Esophagus muscularis mucosa (tissue), 4 donors: Measurements from ENCODE around the gene ZDHHC6. TPM values are rescaled to one million over a fixed set of nuclear protein-coding genes. Genes with fewer than 3 reads are reported as not detected.

Experiments
- DNase-seq: peaks from one replicate; pipeline ENCODE4 v3.0.0-alpha.2; 2017; ENCODE audit errors: extremely low spot score
- H3K27ac ChIP-seq, 4 donors: fragments of 200-600 bp; sonication (generic); replicated peaks in 1 of 4; 1 replicate in 3 of 4; 2 replicates in 1 of 4; pipeline ENCODE4 v1.5.1; 2016 to 2019; ENCODE audit warnings: mild to moderate bottlenecking in 1 of 4
- H3K27me3 ChIP-seq, 4 donors: fragments of 200-600 bp; sonication (generic); one replicate each; pipeline versions ENCODE4 v1.5.1 to v1.6.0; 2016 to 2019
- H3K36me3 ChIP-seq, 4 donors: fragments of 200-600 bp; sonication (generic); one replicate each; pipeline ENCODE4 v1.5.1; 2016 to 2019
- H3K4me1 ChIP-seq, 4 donors: fragments of 200-600 bp; sonication (generic); one replicate each; pipeline ENCODE4 v1.5.1; 2016 to 2019
- H3K4me3 ChIP-seq, 4 donors: fragments of 200-600 bp; sonication (generic); 1 replicate in 2 of 4; 2 replicates in 2 of 4; pipeline ENCODE4 v1.5.1; 2016 to 2019; ENCODE audit warnings: mild to moderate bottlenecking in 4 of 4, moderate library complexity in 1 of 4
- H3K9me3 ChIP-seq, 4 donors: fragments of 200-600 bp; sonication (generic); 1 replicate in 3 of 4; 2 replicates in 1 of 4; pipeline ENCODE4 v1.5.1; 2016 to 2019
- EP300 ChIP-seq: sonication (generic); formaldehyde crosslinking; IDR thresholded peaks from one replicate; pipeline ENCODE4 v1.6.1; 2017; ENCODE audit warnings: antibody characterized with exemption
- POLR2A ChIP-seq: fragments of 450-650 bp; IDR thresholded peaks from one replicate; pipeline ENCODE4 v1.6.1; 2017; ENCODE audit warnings: antibody characterized with exemption, moderate library complexity, mild to moderate bottlenecking, low read depth
- POLR2AphosphoS5 ChIP-seq, 2 donors: sonication (generic); formaldehyde crosslinking; IDR thresholded peaks; one replicate each; pipeline ENCODE4 v1.6.1; 2017; ENCODE audit warnings: antibody characterized with exemption in 2 of 2
- WGBS: methylation state at CpG from one replicate; pipeline ENCODE4 v1.1.5; 2018; 5-methylcytosine and 5-hydroxymethylcytosine counted together
- intact Hi-C: fragments of 100-400 bp; cut with DNase I; formaldehyde crosslinking; loops from one replicate; pipeline ENCODE4 v1.15.1; 2023
- total RNA-seq, 4 donors: library from RNA; depleted of rRNA; stranded (reverse); fragments of >200 nt; gene quantifications; one replicate each; pipeline versions ENCODE4 v1.1.0 to v1.2.1, GENCODE V29; 2016
- TF ChIP-seq, protein P1 (sequence below), 3 experiments: fragments of 200-600 bp in 2 of 3; fragments of 450-650 bp in 1 of 3; sonication (generic) in 2 of 3; IDR thresholded peaks; one replicate each; pipeline ENCODE4 v1.5.1; 2017 to 2019; ENCODE audit warnings: antibody characterized with exemption in 3 of 3, mild to moderate bottlenecking in 2 of 3, moderate library complexity in 1 of 3

The ZDHHC6 gene, protein sequence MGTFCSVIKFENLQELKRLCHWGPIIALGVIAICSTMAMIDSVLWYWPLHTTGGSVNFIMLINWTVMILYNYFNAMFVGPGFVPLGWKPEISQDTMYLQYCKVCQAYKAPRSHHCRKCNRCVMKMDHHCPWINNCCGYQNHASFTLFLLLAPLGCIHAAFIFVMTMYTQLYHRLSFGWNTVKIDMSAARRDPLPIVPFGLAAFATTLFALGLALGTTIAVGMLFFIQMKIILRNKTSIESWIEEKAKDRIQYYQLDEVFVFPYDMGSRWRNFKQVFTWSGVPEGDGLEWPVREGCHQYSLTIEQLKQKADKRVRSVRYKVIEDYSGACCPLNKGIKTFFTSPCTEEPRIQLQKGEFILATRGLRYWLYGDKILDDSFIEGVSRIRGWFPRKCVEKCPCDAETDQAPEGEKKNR
- total RNA-seq = 10 to 100 TPM; 15.6 to 21.2 (median 17.3) TPM

DNA sequence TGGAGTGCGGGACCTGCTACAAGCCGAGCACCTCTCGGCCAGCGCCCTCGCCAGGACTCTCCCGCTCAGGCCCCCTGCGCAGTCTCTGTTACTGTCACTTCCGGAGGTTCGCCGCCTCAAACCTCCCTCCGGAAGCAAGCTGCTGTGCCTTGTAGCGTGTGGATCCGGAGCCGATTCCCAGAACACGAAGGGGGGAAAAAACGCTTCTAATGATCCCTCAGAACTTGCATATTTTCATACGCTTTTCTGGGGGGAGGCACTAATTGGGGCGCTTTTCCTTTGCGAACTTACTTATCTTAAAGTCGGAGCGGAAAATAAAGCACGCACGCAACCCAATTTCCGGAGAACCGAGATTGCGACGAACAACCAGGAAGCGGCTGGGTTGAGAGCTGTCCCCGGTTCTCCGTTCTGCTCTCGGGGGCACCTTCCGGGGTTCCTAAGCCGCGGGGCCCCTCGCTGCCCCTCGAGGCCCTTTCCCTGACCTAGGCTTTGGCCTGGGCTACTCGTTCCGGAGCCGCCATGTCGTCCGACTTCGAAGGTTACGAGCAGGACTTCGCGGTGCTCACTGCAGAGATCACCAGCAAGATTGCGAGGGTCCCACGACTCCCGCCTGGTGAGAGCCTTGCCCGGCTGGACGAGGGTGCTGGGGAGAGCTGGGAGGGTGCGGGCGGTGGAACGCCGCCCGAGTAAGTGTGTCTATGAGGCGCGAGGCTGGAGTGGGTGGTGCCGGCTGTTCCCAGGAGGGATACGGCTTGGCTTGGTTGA, at the start of gene ZDHHC6, which contains the start of gene VTI1A:
Gene ZDHHC6, minus strand, starts transcription at position 60 of the 765 bp plus-strand sequence. CDS start 1,478 bp downstream, outside the sequence.
Gene VTI1A, plus strand, starts transcription at position 361 of the 765 bp plus-strand sequence. Its CDS starts 159 bp downstream, at position 520.
- Histone ChIP-seq H3K27ac (peak within 1 kb of the TSS; percentile 86 to 90 (median 88)), H3K4me3 (peak within 1 kb of the TSS; percentile 65 to 91 (median 88)), H3K36me3 (peaks cover 0 to 36% (median 18%) of the 10 kb centered on the region in 4 donors), H3K27me3 (no peaks in the 10 kb centered on the region), H3K9me3 (no peaks in the 10 kb centered on the region), H3K4me1 (peaks cover 22 to 41% (median 34%) of the 10 kb centered on the region in 4 donors)
- intact Hi-C loops = loop anchor here (10.0 kb wide), 1 partner anchor 262 kb away; the partner anchor contains the start of gene GPAM
- DNase-seq = peak; percentile 93
- TF ChIP-seq POLR2A (no peak), POLR2AphosphoS5 (IDR thresholded peaks at IDR 0.05) (peak; percentile 61 to 87)
- TF ChIP-seq, protein P1, sequence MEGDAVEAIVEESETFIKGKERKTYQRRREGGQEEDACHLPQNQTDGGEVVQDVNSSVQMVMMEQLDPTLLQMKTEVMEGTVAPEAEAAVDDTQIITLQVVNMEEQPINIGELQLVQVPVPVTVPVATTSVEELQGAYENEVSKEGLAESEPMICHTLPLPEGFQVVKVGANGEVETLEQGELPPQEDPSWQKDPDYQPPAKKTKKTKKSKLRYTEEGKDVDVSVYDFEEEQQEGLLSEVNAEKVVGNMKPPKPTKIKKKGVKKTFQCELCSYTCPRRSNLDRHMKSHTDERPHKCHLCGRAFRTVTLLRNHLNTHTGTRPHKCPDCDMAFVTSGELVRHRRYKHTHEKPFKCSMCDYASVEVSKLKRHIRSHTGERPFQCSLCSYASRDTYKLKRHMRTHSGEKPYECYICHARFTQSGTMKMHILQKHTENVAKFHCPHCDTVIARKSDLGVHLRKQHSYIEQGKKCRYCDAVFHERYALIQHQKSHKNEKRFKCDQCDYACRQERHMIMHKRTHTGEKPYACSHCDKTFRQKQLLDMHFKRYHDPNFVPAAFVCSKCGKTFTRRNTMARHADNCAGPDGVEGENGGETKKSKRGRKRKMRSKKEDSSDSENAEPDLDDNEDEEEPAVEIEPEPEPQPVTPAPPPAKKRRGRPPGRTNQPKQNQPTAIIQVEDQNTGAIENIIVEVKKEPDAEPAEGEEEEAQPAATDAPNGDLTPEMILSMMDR (IDR thresholded peaks at IDR 0.05) = peak in 2 of 3 experiments; percentile 10 to 23
- WGBS = 0% methylated on average over 36 of the region's 59 CpGs

DNA sequence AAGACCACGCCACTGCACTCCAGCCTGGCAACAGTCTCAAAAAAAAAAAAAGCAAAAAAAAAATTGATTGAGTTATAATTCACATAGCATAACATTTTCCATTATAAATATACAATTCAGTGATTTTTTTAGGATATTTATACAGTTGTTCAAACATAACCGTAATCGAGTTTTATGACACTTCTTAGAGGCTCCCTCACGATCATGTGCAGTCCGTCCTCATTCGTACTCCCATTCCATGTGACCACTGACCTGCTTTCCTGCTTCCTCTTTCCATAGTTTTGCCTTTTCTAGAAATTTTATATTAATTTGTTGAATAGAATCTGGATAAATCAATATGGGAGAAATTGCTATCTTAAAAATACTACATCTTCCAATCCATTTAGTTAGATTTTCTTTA, 46.0 kb upstream of the ZDHHC6 start:
- Histone ChIP-seq H3K4me1 (peaks cover 6 to 14% (median 11%) of the 10 kb centered on the region in 4 donors), H3K9me3 (no peaks in the 10 kb centered on the region), H3K27ac (no peak overlapping the region), H3K27me3 (no peaks in the 10 kb centered on the region), H3K4me3 (no peak overlapping the region), H3K36me3 (no peaks in the 10 kb centered on the region)
- intact Hi-C loops = no loop called here
- DNase-seq = no peak
- WGBS = 98% methylated on average over 6 of the region's 6 CpGs
- TF ChIP-seq, protein P1 (IDR thresholded peaks at IDR 0.05) = no peak
- TF ChIP-seq POLR2AphosphoS5 (IDR thresholded peaks at IDR 0.05) (no peak), EP300 (no peak), POLR2A (no peak)

DNA sequence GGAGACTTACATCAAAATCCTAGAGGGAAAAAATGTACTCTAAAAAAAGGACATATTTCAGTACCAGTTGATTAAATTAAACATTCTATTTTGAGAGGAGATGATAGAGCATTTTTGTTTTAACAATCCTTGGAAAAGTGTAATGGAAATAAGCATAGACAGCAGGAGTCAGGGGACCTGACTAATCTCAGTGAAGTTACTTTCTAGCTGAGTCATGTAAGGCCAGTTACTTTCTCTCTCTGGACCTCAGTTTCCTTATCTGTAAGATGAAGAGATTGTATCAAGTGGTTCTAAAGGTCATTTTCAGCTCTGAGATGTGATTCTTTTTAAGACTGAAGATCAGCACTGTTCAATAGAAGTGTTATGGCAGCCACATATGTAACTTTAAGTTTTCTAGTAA, 44.4 kb upstream of the ZDHHC6 start:
- Histone ChIP-seq H3K36me3 (no peaks in the 10 kb centered on the region), H3K9me3 (no peaks in the 10 kb centered on the region), H3K4me1 (peaks cover 6 to 12% (median 11%) of the 10 kb centered on the region in 4 donors), H3K27me3 (no peaks in the 10 kb centered on the region), H3K4me3 (no peak overlapping the region), H3K27ac (no peak overlapping the region)
- TF ChIP-seq EP300 = no peak
- TF ChIP-seq, protein P1 (IDR thresholded peaks at IDR 0.05) = no peak
- no peak for TF ChIP-seq POLR2A
- no peak for TF ChIP-seq POLR2AphosphoS5 (IDR thresholded peaks at IDR 0.05)
- intact Hi-C loops = no loop called here
- no peak for DNase-seq

DNA sequence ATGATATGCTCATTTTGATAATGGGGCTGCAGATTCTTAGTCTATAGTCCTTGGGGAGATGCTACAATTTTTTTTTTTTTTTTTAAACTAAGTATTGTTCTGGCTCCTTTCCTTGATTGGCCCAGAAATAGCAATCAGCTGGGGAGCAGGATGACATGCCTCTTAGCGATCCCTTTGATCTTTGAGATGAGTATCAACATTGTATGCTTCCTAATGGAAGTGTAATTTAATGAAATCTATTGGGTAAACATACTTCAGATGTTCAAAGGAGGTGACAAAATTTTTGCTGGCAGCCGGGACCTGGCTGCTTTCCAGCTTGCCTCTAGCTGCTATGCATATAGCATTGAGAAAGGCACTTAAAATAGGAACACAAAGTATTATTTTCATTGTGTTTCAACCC, 43.8 kb upstream of the ZDHHC6 start:
- Histone ChIP-seq H3K27me3 (no peaks in the 10 kb centered on the region), H3K4me3 (no peak overlapping the region), H3K9me3 (no peaks in the 10 kb centered on the region), H3K36me3 (no peaks in the 10 kb centered on the region), H3K27ac (no peak overlapping the region), H3K4me1 (peaks cover 6 to 12% (median 11%) of the 10 kb centered on the region in 4 donors)
- WGBS = 35% methylated on average over 2 of the region's 2 CpGs
- DNase-seq = no peak
- no peak for TF ChIP-seq POLR2AphosphoS5 (IDR thresholded peaks at IDR 0.05)
- TF ChIP-seq EP300 = no peak
- TF ChIP-seq, protein P1 (IDR thresholded peaks at IDR 0.05) = no peak
- no peak for TF ChIP-seq POLR2A
- intact Hi-C loops = no loop called here
